A673 (cell line): Measurements from ENCODE around the gene TRPM8.

ENCODE experiments used
- CTCF ChIP-seq: fragments of 300-800, 200-600 bp; sonication (generic); conservative IDR thresholded peaks from 2 replicates; pipeline ENCODE4 v1.5.1; 2017; ENCODE audit warnings: low read depth, mild to moderate bottlenecking, antibody characterized with exemption, low read length, moderate library complexity, mixed read lengths
- EZH2 ChIP-seq: fragments of 200-600 bp; sonication (generic); IDR thresholded peaks from 2 replicates; pipeline ENCODE4 v1.6.1; 2017; ENCODE audit warnings: borderline replicate concordance, low read depth, mild to moderate bottlenecking, mixed read lengths, antibody characterized with exemption, low read length; ENCODE audit not compliant: poor library complexity, severe bottlenecking

- TF ChIP-seq CTCF (no peak), EZH2 (no peak)
Measured at GRCh38 chr2:233973786-233974185, 56.6 kb downstream of the TRPM8 start.
